Measurements from ENCODE around the gene TMEM176A.
"Not testable (repeated sequence)": the region's sequence is repeated elsewhere in the genome, so short reads cannot be mapped to it uniquely, and the experiment has no call there.

The TMEM176A gene

DNA sequence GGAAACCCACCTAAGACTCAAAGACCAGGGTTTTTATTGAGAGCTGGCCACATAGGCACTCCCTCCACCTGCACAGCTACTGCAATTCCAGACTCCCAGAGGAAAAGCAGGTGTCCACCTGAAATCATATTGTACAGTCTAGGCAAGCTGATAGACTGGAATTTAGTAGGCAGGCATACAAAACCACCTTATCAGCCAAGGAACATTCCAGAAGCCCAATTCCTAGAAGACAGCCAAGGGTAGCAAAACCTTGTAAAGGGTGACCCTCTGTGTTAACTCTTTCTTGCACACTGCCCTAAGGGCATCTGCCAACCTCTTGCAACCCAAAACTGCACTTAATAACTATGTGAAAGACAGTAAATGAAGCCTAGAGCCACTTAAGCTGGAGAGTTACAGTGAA is 5.3 kb downstream of the TMEM176A start:
- DNase-seq (ENCODE audit: low read depth) = no peak
- TF ChIP-seq, protein P1, sequence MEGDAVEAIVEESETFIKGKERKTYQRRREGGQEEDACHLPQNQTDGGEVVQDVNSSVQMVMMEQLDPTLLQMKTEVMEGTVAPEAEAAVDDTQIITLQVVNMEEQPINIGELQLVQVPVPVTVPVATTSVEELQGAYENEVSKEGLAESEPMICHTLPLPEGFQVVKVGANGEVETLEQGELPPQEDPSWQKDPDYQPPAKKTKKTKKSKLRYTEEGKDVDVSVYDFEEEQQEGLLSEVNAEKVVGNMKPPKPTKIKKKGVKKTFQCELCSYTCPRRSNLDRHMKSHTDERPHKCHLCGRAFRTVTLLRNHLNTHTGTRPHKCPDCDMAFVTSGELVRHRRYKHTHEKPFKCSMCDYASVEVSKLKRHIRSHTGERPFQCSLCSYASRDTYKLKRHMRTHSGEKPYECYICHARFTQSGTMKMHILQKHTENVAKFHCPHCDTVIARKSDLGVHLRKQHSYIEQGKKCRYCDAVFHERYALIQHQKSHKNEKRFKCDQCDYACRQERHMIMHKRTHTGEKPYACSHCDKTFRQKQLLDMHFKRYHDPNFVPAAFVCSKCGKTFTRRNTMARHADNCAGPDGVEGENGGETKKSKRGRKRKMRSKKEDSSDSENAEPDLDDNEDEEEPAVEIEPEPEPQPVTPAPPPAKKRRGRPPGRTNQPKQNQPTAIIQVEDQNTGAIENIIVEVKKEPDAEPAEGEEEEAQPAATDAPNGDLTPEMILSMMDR (IDR thresholded peaks at IDR 0.05; ENCODE audit: low read depth, low read length) = no peak
- no peak for TF ChIP-seq POLR2A (IDR thresholded peaks at IDR 0.05; ENCODE audit: extremely low read depth, insufficient read length)
- TF ChIP-seq MYC (IDR thresholded peaks at IDR 0.05; ENCODE audit: low read depth, low read length) = no peak
- TF ChIP-seq, protein P2, sequence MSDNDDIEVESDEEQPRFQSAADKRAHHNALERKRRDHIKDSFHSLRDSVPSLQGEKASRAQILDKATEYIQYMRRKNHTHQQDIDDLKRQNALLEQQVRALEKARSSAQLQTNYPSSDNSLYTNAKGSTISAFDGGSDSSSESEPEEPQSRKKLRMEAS (IDR thresholded peaks at IDR 0.05; ENCODE audit: low read depth, low read length) = no peak
- H3K4me3 ChIP-seq (ENCODE audit: low read depth, low read length) = no peak overlapping the region

DNA sequence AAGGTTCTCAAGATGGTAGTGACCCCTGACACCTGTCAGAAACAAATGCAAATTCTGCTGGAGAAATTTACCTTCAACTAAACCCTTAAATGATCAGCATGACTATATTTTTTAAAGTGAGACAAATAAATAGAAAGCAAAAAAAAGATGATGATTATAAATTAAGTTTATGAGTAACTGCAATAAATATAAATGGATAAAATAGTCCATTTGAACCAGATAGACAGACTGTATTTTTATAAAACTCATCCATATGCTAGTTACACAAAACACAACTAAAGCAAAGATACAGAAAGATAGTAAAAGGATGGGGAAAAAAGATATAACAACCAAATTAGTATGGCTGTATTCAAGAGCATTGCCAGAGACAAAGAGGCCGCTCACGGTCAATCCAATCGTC is 5.9 kb downstream of the TMEM176A start:
- TF ChIP-seq, protein P1 (IDR thresholded peaks at IDR 0.05; ENCODE audit: low read depth, low read length) = no peak
- TF ChIP-seq POLR2A (IDR thresholded peaks at IDR 0.05; ENCODE audit: extremely low read depth, insufficient read length) (no peak), MYC (IDR thresholded peaks at IDR 0.05; ENCODE audit: low read depth, low read length) (no peak)
- TF ChIP-seq, protein P2 (IDR thresholded peaks at IDR 0.05; ENCODE audit: low read depth, low read length) = no peak
- DNase-seq (ENCODE audit: low read depth) = no peak
- H3K4me3 ChIP-seq (ENCODE audit: low read depth, low read length) = no peak overlapping the region

DNA sequence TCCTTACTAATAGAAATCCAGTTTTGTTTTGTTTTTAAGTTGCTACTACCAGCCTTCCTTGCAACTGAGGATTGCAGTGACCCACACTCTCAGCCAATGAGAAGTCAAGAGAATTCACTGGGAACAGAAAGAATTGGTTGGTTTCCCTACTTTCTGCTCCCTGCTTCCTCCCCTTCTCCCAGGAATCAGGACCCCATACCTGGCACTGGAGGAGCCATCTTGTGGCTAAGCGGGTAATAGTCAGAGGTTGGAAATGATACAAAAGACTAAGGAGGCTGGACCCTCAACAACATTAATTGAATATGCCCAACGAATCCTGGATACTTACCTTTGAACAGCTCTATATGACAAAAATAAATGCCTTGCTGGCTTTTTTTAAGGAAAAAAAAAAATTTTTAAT is 6.3 kb downstream of the TMEM176A start:
- H3K4me3 ChIP-seq (ENCODE audit: low read depth, low read length) = no peak overlapping the region
- no peak for TF ChIP-seq MYC (IDR thresholded peaks at IDR 0.05; ENCODE audit: low read depth, low read length)
- TF ChIP-seq, protein P1 (IDR thresholded peaks at IDR 0.05; ENCODE audit: low read depth, low read length) = no peak
- no peak for TF ChIP-seq POLR2A (IDR thresholded peaks at IDR 0.05; ENCODE audit: extremely low read depth, insufficient read length)
- TF ChIP-seq, protein P2 (IDR thresholded peaks at IDR 0.05; ENCODE audit: low read depth, low read length) = no peak
- DNase-seq (ENCODE audit: low read depth) = no peak

DNA sequence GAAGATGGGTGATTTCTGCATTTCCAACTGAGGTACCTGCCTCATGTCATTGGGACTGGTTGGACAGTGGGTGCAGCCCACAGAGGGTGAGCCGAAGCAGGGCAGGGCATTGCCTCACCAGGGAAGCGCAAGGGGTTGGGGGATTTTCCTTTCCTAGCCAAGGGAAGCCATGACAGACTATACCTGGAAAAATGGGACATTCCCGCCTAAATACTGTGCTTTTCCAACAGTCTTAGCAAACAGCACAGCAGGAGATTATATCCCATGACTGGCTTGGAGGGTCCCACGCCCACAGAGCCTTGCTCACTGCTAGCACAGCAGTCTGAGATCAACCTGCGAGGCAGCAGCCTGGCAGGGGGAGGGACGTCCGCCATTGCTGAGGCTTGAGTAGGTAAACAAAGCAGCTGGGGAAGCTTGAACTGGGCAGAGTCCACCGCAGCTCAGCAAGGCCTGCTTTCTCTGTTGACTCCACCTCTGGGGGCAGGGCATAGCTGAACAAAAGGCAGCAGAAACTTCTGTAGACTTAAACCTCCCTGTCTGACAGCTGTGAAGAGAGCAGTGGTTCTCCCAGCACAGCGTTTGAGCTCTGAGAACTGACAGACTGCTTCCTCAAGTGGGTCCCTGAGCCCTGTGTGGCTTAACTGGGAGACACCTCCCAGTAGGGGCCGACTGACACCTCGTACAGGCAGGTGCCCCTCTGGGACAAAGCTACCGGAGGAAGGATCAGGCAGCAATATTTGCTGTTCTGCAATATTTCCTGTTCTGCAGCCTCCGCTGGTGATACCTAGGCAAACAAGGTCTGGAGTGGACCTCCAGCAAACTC is 7.3 kb downstream of the TMEM176A start:
- DNase-seq (ENCODE audit: low read depth); H3K4me3 ChIP-seq (ENCODE audit: low read depth, low read length): not testable (repeated sequence)

DNA sequence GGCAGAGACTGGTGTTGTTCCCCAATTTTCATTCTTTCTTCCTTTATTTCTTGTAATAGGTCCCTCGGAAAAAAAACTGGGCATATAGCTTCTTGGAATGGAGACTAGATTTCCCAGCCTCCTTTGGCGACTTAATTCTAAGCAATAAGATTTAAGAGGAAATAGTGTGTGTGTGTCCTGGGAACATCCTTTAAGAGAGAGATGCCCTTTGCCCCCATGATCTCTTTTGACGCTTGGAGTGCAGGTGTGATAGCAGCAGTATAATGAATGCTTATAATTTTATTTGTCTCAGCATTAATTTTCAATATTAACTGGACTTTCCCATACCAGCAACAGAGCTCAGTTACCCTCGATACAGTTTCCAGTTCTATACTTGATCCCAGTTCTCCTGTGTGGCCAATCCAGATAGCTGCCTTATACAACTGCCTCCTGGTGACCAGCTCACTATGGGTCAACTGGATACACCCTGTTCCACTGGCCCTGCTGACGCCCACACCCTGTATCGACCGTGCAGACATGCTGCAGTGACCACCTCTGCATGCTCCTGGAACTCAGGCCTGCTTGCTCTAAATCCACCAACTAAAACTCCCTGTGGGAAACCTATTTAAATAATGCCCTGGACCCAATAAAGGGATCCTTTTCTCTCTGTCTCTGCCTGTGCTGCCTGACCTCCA is 13.9 kb downstream of the TMEM176A start:
- no peak for DNase-seq (ENCODE audit: low read depth)
- no peak overlapping the region for H3K4me3 ChIP-seq (ENCODE audit: low read depth, low read length)
- TF ChIP-seq, protein P2 (IDR thresholded peaks at IDR 0.05; ENCODE audit: low read depth, low read length) = no peak
- TF ChIP-seq, protein P1 (IDR thresholded peaks at IDR 0.05; ENCODE audit: low read depth, low read length) = no peak
- no peak for TF ChIP-seq MYC (IDR thresholded peaks at IDR 0.05; ENCODE audit: low read depth, low read length)
- TF ChIP-seq POLR2A (IDR thresholded peaks at IDR 0.05; ENCODE audit: extremely low read depth, insufficient read length) = no peak

DNA sequence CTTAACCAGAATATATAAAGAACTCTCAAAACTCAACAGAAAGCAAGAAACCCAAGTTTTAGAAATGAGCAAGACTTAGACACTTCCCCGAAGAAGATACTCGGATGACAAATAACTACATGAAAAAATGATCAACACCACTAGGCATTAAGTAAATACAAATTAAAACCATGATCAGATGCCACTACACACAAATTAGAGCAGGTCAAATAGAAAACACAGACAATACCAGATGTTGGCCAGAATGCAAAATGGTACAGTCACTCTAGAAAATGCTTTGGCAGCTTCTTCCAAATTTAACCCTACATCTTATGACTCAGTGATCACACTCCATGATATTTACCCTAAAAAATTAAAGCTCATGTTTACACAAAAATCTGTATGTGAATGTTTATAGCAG is 18.4 kb downstream of the TMEM176A start:
- DNase-seq (ENCODE audit: low read depth) = no peak
- TF ChIP-seq, protein P1 (IDR thresholded peaks at IDR 0.05; ENCODE audit: low read depth, low read length) = no peak
- TF ChIP-seq, protein P2 (IDR thresholded peaks at IDR 0.05; ENCODE audit: low read depth, low read length) = no peak
- TF ChIP-seq POLR2A (IDR thresholded peaks at IDR 0.05; ENCODE audit: extremely low read depth, insufficient read length) (no peak), MYC (IDR thresholded peaks at IDR 0.05; ENCODE audit: low read depth, low read length) (no peak)
- H3K4me3 ChIP-seq (ENCODE audit: low read depth, low read length) = no peak overlapping the region

Measured in NB4 (cell line).